ENCODE measurements around the gene TCAF1. TPM values are rescaled to one million over a fixed set of nuclear protein-coding genes. Genes with fewer than 3 reads are reported as not detected.

TCAF1 gene
- total RNA-seq, 1 experiment from 2014 or later, result 58.4 TPM

DNA sequence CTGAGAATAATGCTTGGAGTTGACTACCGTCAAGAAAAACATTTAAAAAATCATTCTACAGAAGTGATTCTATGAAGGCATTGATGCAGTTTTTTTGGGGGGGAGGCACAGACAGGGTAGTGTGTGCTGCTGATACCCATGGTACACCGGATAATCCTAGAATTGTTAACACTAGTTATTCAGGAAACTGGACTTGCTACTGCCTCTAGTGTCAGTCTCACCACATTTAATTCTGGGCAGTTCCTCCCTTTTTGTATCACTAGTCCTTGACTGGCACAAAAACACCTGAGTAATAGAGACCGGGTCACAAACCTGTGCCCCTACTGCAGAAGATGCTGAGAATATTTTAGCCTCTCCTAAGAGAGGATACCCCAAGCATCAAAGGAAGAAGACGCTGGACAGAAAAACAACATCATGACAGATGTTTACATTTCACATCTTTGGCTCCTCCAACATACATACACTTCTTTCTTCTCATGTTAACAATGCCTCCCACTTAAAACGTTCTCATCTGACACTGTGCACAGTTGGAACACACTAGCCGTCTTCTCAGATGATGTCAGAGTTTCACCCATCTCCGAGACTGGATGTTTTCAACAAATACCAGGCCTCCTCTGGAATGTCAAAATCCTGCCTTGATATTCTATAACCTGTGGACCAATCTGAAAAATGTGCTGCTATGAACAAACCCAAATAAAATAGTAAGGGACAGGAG lies 13.1 kb upstream of the TCAF1 start:
- H3K9ac ChIP-seq (ENCODE audit: low read length), result no peak overlapping the region
- RAD21 ChIA-PET (ENCODE audit: low non-redundant PET in 1 of 2, low total read pairs in 2 of 2, uncharacterized antibody in 2 of 2, unreplicated experiment in 2 of 2), result no interaction called here
- no TSS peak for BruUV-seq (replicated peaks)
- H2AFZ ChIP-seq (ENCODE audit: low read depth, low read length, poor library complexity, severe bottlenecking), result no peak overlapping the region
- no peaks in the 10 kb centered on the region for H4K20me1 ChIP-seq (ENCODE audit: insufficient read depth)
- ATAC-seq (peak; percentile 69), DNase-seq (ENCODE audit: low read depth, low spot score) (no peak)
- no peaks in the 10 kb centered on the region for H3K27me3 ChIP-seq (ENCODE audit: insufficient read depth, low read length)
- intact Hi-C loops (cut with micrococcal nuclease), result no loop called here
- POLR2A ChIA-PET, result no interaction called here
- H3K4me3 ChIP-seq (replicated peaks in 1 of 2; ENCODE audit: low read depth in 1 of 2, low read length in 2 of 2), result no peak overlapping the region
- H3K4me2 ChIP-seq (ENCODE audit: low read length), result no peak overlapping the region
- H3K4me1 ChIP-seq (ENCODE audit: control insufficient read depth in 1 of 2, insufficient read depth in 2 of 2, low read length in 2 of 2), result no peaks in the 10 kb centered on the region
- H3K27ac ChIP-seq (ENCODE audit: low read depth, low read length), result no peak overlapping the region
- H3K36me3 ChIP-seq (ENCODE audit: control insufficient read depth in 1 of 2, insufficient read depth in 2 of 2, low read length in 2 of 2), result no peaks in the 10 kb centered on the region
- TF ChIP-seq CEBPB (IDR thresholded peaks at IDR 0.05; ENCODE audit: low read depth), result no peak
- TF ChIP-seq, protein P1, sequence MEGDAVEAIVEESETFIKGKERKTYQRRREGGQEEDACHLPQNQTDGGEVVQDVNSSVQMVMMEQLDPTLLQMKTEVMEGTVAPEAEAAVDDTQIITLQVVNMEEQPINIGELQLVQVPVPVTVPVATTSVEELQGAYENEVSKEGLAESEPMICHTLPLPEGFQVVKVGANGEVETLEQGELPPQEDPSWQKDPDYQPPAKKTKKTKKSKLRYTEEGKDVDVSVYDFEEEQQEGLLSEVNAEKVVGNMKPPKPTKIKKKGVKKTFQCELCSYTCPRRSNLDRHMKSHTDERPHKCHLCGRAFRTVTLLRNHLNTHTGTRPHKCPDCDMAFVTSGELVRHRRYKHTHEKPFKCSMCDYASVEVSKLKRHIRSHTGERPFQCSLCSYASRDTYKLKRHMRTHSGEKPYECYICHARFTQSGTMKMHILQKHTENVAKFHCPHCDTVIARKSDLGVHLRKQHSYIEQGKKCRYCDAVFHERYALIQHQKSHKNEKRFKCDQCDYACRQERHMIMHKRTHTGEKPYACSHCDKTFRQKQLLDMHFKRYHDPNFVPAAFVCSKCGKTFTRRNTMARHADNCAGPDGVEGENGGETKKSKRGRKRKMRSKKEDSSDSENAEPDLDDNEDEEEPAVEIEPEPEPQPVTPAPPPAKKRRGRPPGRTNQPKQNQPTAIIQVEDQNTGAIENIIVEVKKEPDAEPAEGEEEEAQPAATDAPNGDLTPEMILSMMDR (IDR thresholded peaks at IDR 0.05 in 2 of 3, conservative IDR thresholded peaks at IDR 0.05 in 1 of 3; ENCODE audit: borderline replicate concordance in 1 of 3, insufficient read depth in 1 of 3, low read depth in 2 of 3, low read length in 2 of 3), result peak in 2 of 3 experiments; percentile 18 to 32; a peak in 3 of 6 replicates
- H3K9me3 ChIP-seq (ENCODE audit: control insufficient read depth in 1 of 2, insufficient read depth in 1 of 2, low read depth in 1 of 2, low read length in 2 of 2), result no peaks in the 10 kb centered on the region
- CTCF ChIA-PET, result interaction anchor here (0.6 kb wide), 1 partner anchor 29 kb away, joined by 3 read pairs; no protein-coding TSS in a partner anchor
- H3K9me2 ChIP-seq (ENCODE audit: insufficient read depth), result no peaks in the 10 kb centered on the region
- no peaks in the 10 kb centered on the region for H3K79me2 ChIP-seq (ENCODE audit: insufficient read depth, low read length)

DNA sequence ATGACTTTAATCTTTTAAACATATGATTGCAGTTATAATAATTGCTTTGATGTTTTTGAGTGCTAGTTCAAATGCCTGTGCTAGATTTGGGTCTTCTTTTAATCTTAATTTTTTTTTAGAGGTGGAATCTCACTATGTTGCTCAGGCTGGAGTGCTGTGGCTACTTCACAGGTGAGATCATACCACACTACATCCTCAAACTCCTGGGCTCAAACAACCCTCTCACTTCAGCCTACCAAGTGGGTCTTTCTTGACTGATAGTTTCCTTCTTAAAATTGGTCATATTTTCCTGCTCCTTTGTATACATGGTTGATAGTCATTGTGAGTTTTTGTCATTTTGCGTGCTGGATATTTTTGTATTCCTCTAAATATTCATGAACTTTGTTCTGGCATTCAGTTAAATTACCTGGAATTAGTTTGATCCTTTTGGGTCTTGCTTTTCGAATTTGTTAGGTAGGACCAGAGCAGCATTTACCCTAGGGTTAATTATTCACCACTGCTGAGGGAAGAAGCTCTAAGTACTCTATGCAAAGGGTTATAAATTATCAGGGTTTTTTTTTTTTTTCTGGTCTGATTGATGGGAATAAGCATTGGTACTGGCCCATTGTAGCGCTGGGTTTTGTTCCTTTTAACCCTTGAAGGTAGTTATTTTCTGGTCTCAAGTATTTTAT lies 12.1 kb upstream of the TCAF1 start:
- ChIA-PET POLR2A (no interaction called here), RAD21 (ENCODE audit: low non-redundant PET in 1 of 2, low total read pairs in 2 of 2, uncharacterized antibody in 2 of 2, unreplicated experiment in 2 of 2) (no interaction called here), CTCF (interaction anchor here (0.6 kb wide), 1 partner anchor 30 kb away, joined by 3 read pairs; no protein-coding TSS in a partner anchor)
- H3K9ac ChIP-seq (ENCODE audit: low read length), result no peak overlapping the region
- no TSS peak for BruUV-seq (replicated peaks)
- intact Hi-C loops (cut with micrococcal nuclease), result no loop called here
- no peaks in the 10 kb centered on the region for H3K9me2 ChIP-seq (ENCODE audit: insufficient read depth)
- H3K36me3 ChIP-seq (ENCODE audit: control insufficient read depth in 1 of 2, insufficient read depth in 2 of 2, low read length in 2 of 2), result no peaks in the 10 kb centered on the region
- no peaks in the 10 kb centered on the region for H3K27me3 ChIP-seq (ENCODE audit: insufficient read depth, low read length)
- ATAC-seq, result no peak
- no peak for DNase-seq (ENCODE audit: low read depth, low spot score)
- no peak overlapping the region for H3K4me3 ChIP-seq (replicated peaks in 1 of 2; ENCODE audit: low read depth in 1 of 2, low read length in 2 of 2)
- no peak overlapping the region for H3K4me2 ChIP-seq (ENCODE audit: low read length)
- H2AFZ ChIP-seq (ENCODE audit: low read depth, low read length, poor library complexity, severe bottlenecking), result no peak overlapping the region
- H3K79me2 ChIP-seq (ENCODE audit: insufficient read depth, low read length), result no peaks in the 10 kb centered on the region
- H3K9me3 ChIP-seq (ENCODE audit: control insufficient read depth in 1 of 2, insufficient read depth in 1 of 2, low read depth in 1 of 2, low read length in 2 of 2), result no peaks in the 10 kb centered on the region
- no peak overlapping the region for H3K27ac ChIP-seq (ENCODE audit: low read depth, low read length)
- H4K20me1 ChIP-seq (ENCODE audit: insufficient read depth), result no peaks in the 10 kb centered on the region
- no peaks in the 10 kb centered on the region for H3K4me1 ChIP-seq (ENCODE audit: control insufficient read depth in 1 of 2, insufficient read depth in 2 of 2, low read length in 2 of 2)
- TF ChIP-seq RAD21 (IDR thresholded peaks at IDR 0.05; ENCODE audit: low read depth) (no peak), ZNF274 (IDR thresholded peaks at IDR 0.05; ENCODE audit: low read depth, low read length) (no peak), SIN3A (IDR thresholded peaks at IDR 0.05; ENCODE audit: low read depth) (no peak), CBX3 (IDR thresholded peaks at IDR 0.05; ENCODE audit: low read depth) (no peak), EZH2phosphoT487 (IDR thresholded peaks at IDR 0.05; ENCODE audit: borderline replicate concordance) (no peak), POLR2A (IDR thresholded peaks at IDR 0.05; ENCODE audit: borderline replicate concordance, extremely low read depth, insufficient read depth, insufficient read length) (no peak), ZFX (IDR thresholded peaks at IDR 0.05) (no peak), CEBPB (IDR thresholded peaks at IDR 0.05; ENCODE audit: low read depth) (no peak), SRF (IDR thresholded peaks at IDR 0.05; ENCODE audit: low read depth) (no peak)
- TF ChIP-seq, protein P2, sequence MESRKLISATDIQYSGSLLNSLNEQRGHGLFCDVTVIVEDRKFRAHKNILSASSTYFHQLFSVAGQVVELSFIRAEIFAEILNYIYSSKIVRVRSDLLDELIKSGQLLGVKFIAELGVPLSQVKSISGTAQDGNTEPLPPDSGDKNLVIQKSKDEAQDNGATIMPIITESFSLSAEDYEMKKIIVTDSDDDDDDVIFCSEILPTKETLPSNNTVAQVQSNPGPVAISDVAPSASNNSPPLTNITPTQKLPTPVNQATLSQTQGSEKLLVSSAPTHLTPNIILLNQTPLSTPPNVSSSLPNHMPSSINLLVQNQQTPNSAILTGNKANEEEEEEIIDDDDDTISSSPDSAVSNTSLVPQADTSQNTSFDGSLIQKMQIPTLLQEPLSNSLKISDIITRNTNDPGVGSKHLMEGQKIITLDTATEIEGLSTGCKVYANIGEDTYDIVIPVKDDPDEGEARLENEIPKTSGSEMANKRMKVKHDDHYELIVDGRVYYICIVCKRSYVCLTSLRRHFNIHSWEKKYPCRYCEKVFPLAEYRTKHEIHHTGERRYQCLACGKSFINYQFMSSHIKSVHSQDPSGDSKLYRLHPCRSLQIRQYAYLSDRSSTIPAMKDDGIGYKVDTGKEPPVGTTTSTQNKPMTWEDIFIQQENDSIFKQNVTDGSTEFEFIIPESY (IDR thresholded peaks at IDR 0.05; ENCODE audit: extremely low read depth, insufficient replicate concordance, low read length), result no peak
